Tibial nerve (tissue), 4 donors: ENCODE measurements around the gene SYT5.

Experiments used
- EP300 ChIP-seq, 2 donors: sonication (generic); formaldehyde crosslinking; IDR thresholded peaks; one replicate each; pipeline ENCODE4 v1.6.1; 2017; ENCODE audit warnings: antibody characterized with exemption in 2 of 2, mild to moderate bottlenecking in 1 of 2
- POLR2A ChIP-seq, 2 donors: fragments of 450-650 bp; IDR thresholded peaks; one replicate each; pipeline ENCODE4 v1.6.1; 2017; ENCODE audit warnings: antibody characterized with exemption in 2 of 2, mild to moderate bottlenecking in 2 of 2, moderate library complexity in 2 of 2
- TF ChIP-seq, protein P1 (sequence below), 5 experiments: fragments of 200-600 bp in 3 of 5; fragments of 450-650 bp in 2 of 5; sonication (generic) in 3 of 5; IDR thresholded peaks; one replicate each; pipeline ENCODE4 v1.5.1; 2016 to 2019; ENCODE audit warnings: antibody characterized with exemption in 5 of 5, mild to moderate bottlenecking in 3 of 5, moderate library complexity in 2 of 5

DNA sequence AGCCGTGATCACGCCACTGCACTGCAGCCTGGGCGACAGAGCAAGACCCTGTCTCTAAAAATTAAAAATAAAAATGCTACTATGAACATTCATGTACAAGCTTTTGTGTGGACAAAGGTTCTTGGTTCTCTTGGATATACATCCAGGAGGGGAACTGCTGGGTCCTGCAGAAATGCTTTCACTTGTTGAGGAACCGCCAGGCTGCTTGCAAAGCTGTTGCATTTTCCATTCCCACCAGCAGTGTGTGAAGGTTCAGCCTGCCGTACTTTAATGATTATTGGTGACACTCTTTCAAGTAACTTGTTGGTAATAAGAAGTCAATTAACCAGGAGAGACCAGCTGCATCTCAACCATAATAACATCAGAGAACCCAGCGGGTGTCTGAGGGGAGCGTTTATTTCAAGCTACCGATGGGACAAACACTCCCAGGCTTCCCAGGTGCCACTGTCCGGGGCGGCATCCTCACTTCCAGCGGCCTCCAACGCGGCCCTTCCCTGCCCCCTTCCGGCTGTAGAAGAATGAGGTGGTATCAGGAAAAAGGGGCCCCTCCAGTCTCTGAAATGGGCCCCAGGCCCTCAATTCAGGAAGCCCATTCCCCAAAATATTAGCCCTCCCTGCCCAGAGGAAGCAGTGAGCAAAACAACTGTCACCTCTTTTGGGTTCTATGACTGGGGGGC is 47.5 kb downstream of the SYT5 start:
- TF ChIP-seq, protein P1, sequence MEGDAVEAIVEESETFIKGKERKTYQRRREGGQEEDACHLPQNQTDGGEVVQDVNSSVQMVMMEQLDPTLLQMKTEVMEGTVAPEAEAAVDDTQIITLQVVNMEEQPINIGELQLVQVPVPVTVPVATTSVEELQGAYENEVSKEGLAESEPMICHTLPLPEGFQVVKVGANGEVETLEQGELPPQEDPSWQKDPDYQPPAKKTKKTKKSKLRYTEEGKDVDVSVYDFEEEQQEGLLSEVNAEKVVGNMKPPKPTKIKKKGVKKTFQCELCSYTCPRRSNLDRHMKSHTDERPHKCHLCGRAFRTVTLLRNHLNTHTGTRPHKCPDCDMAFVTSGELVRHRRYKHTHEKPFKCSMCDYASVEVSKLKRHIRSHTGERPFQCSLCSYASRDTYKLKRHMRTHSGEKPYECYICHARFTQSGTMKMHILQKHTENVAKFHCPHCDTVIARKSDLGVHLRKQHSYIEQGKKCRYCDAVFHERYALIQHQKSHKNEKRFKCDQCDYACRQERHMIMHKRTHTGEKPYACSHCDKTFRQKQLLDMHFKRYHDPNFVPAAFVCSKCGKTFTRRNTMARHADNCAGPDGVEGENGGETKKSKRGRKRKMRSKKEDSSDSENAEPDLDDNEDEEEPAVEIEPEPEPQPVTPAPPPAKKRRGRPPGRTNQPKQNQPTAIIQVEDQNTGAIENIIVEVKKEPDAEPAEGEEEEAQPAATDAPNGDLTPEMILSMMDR (IDR thresholded peaks at IDR 0.05): peak in 1 of 5 experiments; percentile 17
- TF ChIP-seq POLR2A (IDR thresholded peaks at IDR 0.05) (no peak), EP300 (IDR thresholded peaks at IDR 0.05) (no peak)
